Measurements from ENCODE around the gene ADARB1.

ADARB1 gene

DNA sequence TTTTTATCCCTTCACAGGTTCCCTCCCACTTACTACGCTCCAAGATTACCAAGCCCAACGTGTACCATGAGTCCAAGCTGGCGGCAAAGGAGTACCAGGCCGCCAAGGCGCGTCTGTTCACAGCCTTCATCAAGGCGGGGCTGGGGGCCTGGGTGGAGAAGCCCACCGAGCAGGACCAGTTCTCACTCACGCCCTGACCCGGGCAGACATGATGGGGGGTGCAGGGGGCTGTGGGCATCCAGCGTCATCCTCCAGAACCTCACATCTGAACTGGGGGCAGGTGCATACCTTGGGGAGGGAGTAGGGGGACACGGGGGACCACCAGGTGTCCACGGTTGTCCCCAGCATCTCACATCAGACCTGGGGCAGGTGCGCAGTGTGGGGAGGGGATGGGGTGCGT, 147.6 kb downstream of the ADARB1 start:
- no peaks in the 10 kb centered on the region for H3K9me3 ChIP-seq (ENCODE audit: severe bottlenecking)
- no peaks in the 10 kb centered on the region for H3K4me1 ChIP-seq (ENCODE audit: insufficient read depth, poor library complexity, severe bottlenecking)
- H3K36me3 ChIP-seq (ENCODE audit: low read depth) = peaks cover 3% of the 10 kb centered on the region; the same call in 1 of the 2 replicates
- H3K27me3 ChIP-seq (ENCODE audit: insufficient read depth, poor library complexity, severe bottlenecking) = no peaks in the 10 kb centered on the region
- ATAC-seq (ENCODE audit: low read depth) = no peak
- H3K27ac ChIP-seq (ENCODE audit: poor library complexity, severe bottlenecking) = no peak overlapping the region
- no peak overlapping the region for H3K4me3 ChIP-seq (ENCODE audit: severe bottlenecking)
- DNase-seq (ENCODE audit: low spot score) = no peak
- TF ChIP-seq CTCF (IDR thresholded peaks at IDR 0.05; ENCODE audit: poor library complexity, severe bottlenecking) = no peak

GRCh38 chr21:45223236-45224185, 149.1 kb downstream of the ADARB1 start:
- H3K9me3 ChIP-seq (ENCODE audit: severe bottlenecking) = no peaks in the 10 kb centered on the region
- TF ChIP-seq CTCF (IDR thresholded peaks at IDR 0.05; ENCODE audit: poor library complexity, severe bottlenecking) = no peak
- no peak overlapping the region for H3K27ac ChIP-seq (ENCODE audit: poor library complexity, severe bottlenecking)
- H3K4me3 ChIP-seq (ENCODE audit: severe bottlenecking) = no peak overlapping the region
- no peaks in the 10 kb centered on the region for H3K4me1 ChIP-seq (ENCODE audit: insufficient read depth, poor library complexity, severe bottlenecking)
- DNase-seq (ENCODE audit: low spot score) = no peak
- H3K27me3 ChIP-seq (ENCODE audit: insufficient read depth, poor library complexity, severe bottlenecking) = no peaks in the 10 kb centered on the region
- ATAC-seq (ENCODE audit: low read depth) = no peak
- H3K36me3 ChIP-seq (ENCODE audit: low read depth) = no peaks in the 10 kb centered on the region

DNA sequence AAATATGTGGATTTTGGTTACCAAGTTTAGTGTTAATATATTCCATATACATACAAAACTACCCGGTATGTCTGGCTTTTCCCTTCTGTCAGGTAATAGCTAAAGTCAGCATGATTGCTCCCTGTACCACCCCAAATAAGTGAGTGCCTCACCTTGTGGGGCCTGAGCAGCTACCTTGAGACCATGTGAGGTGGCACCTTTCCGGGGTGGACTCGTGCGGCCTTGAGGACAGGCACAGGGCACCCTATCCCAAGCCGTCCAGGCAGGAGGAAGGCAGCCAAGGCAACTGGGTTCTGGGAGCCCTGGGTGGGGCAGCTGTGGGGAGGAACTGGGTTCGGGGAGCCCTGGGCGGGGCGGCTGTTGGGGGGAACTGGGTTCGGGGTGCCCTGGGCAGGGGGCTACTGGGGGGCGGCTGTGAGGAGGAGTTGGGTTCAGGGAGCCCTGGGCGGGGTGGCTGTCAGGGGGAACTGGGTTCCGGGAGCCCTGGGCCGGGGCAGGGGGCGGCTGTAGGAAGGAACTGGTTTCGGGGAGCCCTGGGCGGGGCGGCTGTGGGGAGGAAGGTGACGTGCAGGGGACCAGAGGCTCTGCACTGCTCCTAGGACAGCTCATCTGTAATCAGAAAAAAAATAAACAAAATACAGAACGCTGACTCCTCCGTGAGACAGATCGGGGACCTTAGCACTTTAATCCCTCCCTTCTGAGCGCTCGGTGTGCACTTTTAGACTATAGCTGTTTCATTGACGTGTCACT, 150.0 kb downstream of the ADARB1 start:
- DNase-seq (ENCODE audit: low spot score) (peak; percentile 85), ATAC-seq (ENCODE audit: low read depth) (no peak)
- Histone ChIP-seq H3K4me1 (ENCODE audit: insufficient read depth, poor library complexity, severe bottlenecking) (no peaks in the 10 kb centered on the region), H3K9me3 (ENCODE audit: severe bottlenecking) (no peaks in the 10 kb centered on the region), H3K36me3 (ENCODE audit: low read depth) (no peaks in the 10 kb centered on the region), H3K4me3 (ENCODE audit: severe bottlenecking) (no peak overlapping the region), H3K27ac (ENCODE audit: poor library complexity, severe bottlenecking) (no peak overlapping the region), H3K27me3 (ENCODE audit: insufficient read depth, poor library complexity, severe bottlenecking) (no peaks in the 10 kb centered on the region)
- TF ChIP-seq CTCF (IDR thresholded peaks at IDR 0.05; ENCODE audit: poor library complexity, severe bottlenecking) = no peak

- TF ChIP-seq CTCF (IDR thresholded peaks at IDR 0.05; ENCODE audit: poor library complexity, severe bottlenecking) = no peak
- H3K9me3 ChIP-seq (ENCODE audit: severe bottlenecking) = no peaks in the 10 kb centered on the region
- ATAC-seq (ENCODE audit: low read depth) (no peak), DNase-seq (ENCODE audit: low spot score) (no peak)
- no peak overlapping the region for H3K27ac ChIP-seq (ENCODE audit: poor library complexity, severe bottlenecking)
- H3K4me1 ChIP-seq (ENCODE audit: insufficient read depth, poor library complexity, severe bottlenecking) = no peaks in the 10 kb centered on the region
- H3K4me3 ChIP-seq (ENCODE audit: severe bottlenecking) = no peak overlapping the region
- H3K27me3 ChIP-seq (ENCODE audit: insufficient read depth, poor library complexity, severe bottlenecking) = no peaks in the 10 kb centered on the region
- H3K36me3 ChIP-seq (ENCODE audit: low read depth) = no peaks in the 10 kb centered on the region
Observed at GRCh38 chr21:45225041-45225740, 150.8 kb downstream of the ADARB1 start.

Measured in RWPE2 (cell line).